HS-27A (cell line): ENCODE results near the gene RAB36.

Experiments used
- DNase-seq: peaks from one replicate; pipeline ENCODE4 v3.0.0-alpha.2; 2012; ENCODE audit warnings: low read depth, missing footprints

Gene RAB36

DNA sequence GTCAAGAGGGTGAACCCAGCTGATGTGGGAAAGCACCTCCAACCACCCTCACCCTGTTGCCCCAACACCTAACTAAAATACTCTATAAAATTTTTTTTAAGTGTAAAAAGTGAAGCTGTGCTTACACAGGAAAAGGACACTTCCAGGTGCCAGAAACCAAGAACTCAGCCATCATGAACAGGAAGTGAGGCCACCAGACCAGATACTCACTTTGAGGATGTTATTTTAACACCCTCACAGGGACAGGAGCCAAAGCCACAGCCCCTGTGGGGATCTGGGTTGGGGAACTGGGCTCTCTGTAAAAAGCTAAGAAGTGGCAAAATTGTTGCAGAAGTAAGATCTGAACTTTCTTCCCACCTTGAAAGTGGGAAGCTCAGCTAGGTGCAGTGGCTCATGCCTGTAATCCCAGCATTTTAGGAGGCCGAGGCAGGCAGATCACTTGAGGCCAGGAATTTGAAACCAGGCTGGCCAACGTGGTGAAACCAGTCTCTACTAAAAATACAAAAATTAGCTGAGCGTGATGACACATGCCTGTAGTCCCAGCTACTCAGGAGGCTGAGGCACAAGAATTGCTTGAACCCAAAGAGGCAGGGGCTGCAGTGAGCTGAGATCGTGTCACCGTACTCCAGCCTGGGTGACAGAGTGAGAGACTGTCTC lies 7.2 kb upstream of the RAB36 start:
- no peak for DNase-seq

DNA sequence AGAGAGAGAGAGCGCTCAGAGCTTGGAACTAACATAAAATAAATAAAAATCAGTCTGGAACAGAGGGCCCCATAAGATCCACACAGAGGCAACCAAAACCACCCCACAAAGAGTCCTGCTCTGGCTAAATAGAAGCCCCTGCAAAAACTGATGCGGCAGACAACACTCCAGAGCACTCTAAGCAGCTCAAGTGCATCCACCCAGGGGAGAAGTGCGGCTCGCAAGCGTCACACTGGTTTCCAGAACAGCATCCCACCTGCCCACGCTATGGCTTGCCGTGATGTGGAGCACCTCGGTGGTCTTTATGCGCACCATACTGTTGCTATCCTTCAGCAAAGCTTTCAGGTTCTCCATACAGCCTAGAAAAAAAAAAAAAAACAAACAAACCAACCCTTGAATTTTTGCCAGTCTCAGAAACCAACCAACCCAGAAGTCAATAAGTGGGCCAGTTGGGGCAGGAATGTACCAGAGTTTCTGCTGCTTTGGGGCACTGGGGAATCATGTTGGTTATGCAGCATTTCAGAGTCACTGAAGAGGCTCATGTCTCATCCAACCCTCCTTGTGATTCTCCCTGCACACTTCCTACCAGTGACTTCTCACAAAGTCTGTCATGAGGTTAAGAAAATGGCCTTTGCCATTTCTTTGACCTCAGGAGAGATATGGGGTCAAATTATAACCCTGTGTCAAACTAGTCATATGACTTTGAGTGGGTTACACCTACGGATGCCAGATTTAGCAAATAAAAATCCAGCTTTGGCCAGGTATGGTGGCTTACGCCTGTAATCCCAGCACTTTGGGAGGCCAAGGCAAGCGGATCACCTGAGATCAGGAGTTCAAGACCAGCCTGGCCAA lies 6.5 kb upstream of the RAB36 start:
- no peak for DNase-seq

- DNase-seq = no peak
Measured at GRCh38 chr22:23140385-23140784, 4.9 kb upstream of the RAB36 start.

DNA sequence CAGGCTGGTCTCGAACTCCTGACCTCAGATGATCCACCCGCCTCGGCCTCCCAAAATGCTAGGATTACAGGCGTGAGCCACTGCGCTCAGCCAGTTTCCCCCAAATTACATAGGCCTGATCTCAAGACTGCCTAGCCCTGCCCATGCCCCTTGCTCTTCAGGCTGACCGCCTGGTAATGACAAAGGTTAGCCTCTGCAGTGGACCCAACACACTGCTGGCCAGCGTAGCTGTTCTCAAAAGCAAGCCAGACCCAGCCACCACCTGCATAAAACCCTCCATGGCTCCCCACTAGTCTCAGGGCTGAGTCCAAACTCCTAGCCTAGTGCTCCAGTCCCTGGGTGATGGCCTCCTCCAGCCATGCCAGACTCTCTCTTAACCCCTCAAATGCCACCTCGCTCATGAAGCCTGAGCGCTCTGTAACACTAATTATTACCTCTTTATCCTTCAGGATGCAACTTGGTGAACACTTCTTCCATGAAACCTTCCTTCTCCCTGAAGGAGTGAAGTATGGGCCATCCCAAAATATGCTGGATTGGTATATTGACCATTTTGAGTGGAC lies 2.7 kb upstream of the RAB36 start:
- DNase-seq = no peak

DNA sequence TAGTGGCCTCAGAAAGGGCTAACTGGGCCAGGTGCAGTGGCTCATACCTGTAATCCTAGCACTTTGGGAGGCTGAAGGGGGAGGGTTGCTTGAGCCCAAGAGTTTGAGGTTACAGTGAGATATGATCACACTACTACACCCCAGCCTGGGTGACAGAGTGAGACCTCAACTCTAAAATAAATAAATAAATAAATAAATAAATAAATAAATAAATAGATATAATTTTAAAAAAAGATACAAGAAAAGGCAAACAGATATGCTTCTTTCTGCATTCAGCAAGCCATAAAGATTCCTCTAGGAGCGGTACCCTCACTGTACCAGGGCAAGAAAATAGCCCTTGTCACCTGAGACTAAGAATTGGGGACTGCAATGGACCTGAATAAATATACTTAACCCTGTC lies 2.2 kb upstream of the RAB36 start:
- no peak for DNase-seq

GRCh38 chr22:23144432-23144831 lies 845 bp upstream of the RAB36 start:
- DNase-seq = no peak

- DNase-seq = no peak
Measured at GRCh38 chr22:23145878-23146470, 697 bp downstream of the RAB36 start.

DNA sequence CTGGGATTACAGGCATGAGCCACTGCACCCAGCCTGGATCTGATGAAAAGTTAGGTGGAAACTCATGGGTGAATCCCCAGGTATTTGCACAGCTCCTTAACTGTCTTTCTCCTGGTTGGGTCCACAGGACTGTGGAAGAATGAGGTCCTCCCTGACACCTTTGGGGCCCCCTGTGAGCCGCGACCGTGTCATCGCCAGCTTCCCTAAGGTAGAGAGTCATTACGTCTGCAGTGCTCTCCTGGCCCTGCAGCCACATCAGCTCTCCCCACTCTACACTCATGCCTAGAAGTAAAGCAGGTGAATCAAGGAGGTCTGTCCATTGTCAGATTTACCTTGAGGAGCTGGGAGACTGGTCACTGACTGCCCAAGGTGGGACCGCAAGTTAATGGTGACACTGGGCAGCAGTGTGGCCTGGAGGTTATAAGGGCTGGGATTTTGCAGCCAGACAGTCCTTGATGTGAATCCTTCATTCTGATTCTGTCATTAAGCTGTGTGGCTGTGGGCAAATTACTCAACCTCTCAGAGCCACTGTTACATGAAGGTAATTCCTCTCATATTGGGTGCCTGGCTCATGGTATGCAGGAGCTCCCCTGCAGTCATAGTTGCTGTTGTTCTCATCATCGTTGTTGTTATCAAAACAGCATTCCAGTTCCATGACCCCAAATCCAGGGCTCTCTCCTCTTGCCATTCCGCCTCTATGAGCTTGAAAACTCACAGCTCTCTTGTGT lies 1.4 kb downstream of the RAB36 start:
- DNase-seq = no peak

DNA sequence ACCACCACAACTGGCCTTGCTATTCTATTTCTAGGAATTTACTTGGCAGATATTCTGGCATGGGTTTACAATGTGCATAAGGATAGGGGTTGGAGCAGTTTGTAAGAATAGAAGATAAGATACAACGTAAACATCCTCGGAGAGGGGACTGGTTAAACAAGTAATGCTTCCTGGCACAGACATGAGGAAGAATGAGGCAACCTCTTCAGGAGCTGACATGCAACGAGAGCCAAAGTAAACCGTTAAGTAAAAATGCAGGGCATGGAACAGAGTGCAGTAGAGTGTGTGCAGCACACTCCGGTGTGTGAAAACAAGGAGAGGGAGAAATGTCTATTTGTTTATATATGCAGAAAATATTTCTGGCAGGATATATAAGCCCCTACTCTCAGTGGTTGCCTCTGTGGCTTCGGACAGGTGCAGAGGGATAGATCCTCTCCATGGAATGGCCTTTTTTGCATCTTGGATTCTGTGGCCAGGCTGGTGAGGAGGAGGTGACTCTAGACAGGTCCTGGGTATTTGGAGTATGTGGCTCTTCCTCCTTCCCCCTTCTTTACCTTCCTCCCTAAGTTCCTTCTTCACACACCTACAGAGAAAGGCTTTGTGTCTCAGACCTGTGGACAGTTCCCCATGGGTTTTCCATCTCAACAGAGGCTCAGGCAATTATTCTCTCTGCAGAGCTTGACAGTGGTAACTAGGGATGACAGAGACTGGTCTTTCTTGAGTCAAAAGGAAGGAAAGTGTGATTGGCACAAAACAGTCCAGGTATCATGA lies 2.5 kb downstream of the RAB36 start:
- no peak for DNase-seq

GRCh38 chr22:23149743-23150238 lies 4.5 kb downstream of the RAB36 start:
- no peak for DNase-seq

GRCh38 chr22:23150762-23151161 lies 5.5 kb downstream of the RAB36 start:
- DNase-seq = no peak

DNA sequence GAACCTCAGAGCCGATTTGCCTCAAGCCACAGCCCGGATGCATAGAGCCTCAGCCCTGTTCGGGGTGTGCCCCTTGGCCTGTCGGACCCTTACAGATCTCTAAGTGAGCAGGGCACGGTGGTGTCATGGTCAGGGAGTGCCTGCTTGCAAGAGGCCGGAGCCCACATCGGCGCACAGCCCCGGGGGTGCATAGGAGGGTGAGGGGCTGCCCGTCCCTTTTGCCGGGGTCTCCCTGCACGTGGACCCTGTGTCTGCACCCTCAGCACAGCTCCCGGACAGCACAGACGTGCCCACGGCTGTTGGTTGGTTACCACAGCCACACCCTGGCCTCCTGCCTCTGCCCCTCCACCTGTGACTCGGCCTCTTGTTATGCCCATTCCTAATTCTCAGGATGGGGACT lies 6.5 kb downstream of the RAB36 start:
- DNase-seq = peak; percentile 12

DNA sequence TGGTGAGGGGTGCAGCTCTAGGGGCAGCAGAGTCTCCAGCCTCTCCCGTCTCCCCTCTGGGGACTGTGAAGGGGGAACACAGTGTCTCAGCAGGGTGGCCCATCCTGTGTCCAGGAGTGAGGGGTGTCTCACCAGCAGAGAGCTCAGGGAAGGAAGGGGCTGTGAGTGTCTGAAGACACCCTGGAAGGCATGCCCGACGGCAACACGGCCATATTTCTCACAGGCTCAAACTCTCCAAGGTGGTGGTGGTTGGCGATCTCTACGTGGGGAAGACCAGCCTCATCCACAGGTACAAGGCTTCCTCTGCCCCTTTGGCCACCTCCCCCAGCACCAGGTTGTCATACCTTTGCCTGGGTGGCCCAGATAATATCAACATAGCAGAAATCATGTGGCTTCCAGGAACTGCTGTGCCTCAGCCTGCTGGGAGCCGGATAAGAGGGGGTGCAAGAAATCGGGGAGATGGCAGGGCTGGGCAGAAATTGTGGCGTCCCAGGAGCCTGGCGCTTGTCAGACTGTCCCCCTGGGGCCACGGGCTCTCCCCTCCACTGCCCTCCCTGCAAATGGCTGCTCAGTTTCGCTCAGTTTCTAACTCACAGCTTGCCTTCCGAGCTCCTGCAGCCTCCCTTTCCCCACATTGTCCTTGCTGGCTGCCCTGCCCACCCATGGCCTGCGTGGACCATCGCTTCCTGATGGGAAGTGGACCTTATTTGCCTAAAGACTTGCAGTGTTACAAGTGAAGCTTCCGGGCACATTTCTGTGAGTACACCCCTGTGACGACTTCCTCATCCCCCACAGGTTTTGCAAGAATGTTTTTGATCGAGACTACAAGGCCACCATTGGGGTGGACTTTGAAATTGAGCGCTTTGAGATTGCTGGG lies 7.2 kb downstream of the RAB36 start:
- no peak for DNase-seq

- DNase-seq = no peak
Measured at GRCh38 chr22:23153994-23154393, 8.7 kb downstream of the RAB36 start.

DNA sequence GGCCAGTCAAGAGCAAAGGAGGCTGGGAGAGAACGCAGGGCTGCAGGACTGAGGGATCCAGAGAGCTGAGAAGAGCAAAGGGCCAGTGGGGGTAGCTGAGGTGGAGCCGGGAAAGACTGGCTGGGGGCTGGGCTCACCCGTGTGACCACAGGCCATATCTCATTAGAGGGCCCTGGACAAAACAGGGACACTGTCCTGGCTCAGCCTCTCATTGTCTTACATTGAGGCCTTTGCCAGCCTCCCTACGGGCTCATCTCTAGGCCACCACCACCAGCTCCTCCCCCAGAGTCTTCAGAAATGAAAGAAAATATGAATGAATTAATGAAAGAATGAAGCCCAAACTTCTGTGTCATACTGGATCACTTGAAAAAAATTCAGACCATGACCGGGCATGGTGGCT lies 9.2 kb downstream of the RAB36 start:
- no peak for DNase-seq

- DNase-seq = no peak
Measured at GRCh38 chr22:23155143-23155542, 9.9 kb downstream of the RAB36 start.

DNA sequence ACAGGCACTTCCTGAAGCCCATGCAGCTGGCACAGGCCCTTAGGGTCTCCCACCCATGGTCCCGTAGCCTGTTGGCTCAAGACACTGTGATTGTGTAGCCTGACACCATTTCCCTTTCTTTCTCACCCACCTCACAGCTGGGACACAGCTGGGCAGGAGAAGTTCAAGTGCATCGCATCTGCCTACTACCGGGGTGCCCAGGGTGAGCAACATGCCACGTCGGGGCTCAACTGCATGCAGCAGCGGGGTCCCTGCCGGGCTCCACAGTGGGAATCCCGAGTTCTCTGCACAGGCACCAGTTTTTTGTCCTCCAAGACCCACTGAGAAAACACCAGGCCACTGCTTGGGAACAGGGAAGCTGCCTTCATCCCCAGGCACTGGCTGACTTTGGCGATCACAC lies 10.6 kb downstream of the RAB36 start:
- no peak for DNase-seq

DNA sequence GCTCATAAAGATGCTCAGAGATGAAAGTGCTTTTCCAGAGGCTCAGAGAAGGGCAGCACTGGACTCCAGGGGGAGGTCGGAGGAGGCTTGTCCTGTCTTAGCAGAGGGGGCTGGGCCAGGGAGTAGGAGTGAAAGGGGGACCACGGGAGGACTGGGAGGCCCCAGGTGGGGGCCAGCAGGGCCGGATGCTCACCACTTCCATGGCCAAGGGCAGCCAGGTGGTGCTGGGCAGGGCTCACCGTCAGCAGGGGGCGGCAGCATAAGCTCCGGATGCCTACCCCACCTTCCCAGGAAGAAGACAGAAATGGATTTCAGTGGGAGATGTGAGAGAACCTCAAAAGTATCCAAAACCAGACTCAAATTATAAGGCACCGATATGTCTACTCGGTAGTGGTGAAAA lies 11.0 kb downstream of the RAB36 start:
- DNase-seq = no peak

DNA sequence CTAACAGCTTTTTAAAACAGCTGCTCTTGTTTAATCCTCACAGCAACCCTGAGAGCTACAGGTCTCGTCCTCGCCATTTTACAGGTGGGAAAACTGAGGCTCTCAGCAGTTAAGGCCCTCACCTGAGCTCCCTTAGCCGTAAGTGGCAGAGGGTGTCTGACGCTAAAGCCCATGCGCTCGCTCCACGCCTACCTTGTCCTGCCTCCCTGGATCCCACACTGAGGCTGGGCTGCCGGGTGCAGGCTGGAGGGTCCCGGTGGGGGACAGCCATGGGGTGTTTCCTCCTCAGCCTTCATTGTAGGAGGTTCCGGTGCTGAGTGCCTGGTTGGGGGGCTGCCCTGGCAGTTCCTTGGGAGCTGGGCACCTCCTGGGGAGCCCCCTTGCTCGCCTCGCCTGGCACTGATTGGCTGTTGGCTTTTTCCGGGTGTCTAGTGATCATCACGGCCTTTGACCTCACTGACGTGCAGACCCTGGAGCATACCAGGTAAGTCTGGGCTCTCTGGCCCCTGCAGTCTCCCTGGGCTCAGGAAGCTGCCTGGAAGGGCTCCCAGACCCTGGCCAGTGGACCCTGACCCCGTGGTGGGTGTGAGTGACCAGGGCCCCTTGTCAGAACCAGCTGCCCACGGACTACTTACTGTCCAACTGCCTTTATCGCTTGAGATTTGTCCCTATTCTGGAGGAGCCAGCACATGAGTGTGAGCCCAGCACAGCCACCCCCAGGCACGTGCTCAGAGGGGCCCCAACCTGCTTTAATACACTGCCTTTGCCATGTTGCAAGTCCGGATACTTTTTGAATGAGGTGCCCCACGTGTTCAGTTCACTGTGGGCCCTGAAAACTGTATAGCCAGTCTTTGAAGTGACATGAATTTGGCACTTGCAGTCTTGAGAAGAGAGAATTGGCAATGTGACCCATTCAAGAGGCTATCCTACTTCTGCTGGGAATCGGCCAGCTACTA lies 12.6 kb downstream of the RAB36 start:
- DNase-seq = no peak
